C4-2B (cell line): ENCODE data around the gene ESRRB.

Source experiments
- H3K27ac ChIP-seq: fragments of 450-650 bp; 2 replicates; pipeline ENCODE4 v1.5.1; 2017
- CTCF ChIP-seq: fragments of 450-650 bp; conservative IDR thresholded peaks from 2 replicates; pipeline ENCODE4 v1.5.1; 2017; ENCODE audit warnings: mild to moderate bottlenecking
- ZFX ChIP-seq: fragments of 450-650 bp; IDR thresholded peaks from 2 replicates; pipeline ENCODE4 v1.6.1; 2017

Gene ESRRB

GRCh38 chr14:76498463-76498935 lies 122.6 kb downstream of the ESRRB start:
- TF ChIP-seq CTCF (no peak), ZFX (no peak)
- no peak overlapping the region for H3K27ac ChIP-seq

GRCh38 chr14:76498976-76499375 lies 123.0 kb downstream of the ESRRB start:
- TF ChIP-seq ZFX (no peak), CTCF (no peak)
- no peak overlapping the region for H3K27ac ChIP-seq

GRCh38 chr14:76499399-76499798 lies 123.5 kb downstream of the ESRRB start:
- no peak overlapping the region for H3K27ac ChIP-seq
- TF ChIP-seq CTCF: no peak
- no peak for TF ChIP-seq ZFX

DNA sequence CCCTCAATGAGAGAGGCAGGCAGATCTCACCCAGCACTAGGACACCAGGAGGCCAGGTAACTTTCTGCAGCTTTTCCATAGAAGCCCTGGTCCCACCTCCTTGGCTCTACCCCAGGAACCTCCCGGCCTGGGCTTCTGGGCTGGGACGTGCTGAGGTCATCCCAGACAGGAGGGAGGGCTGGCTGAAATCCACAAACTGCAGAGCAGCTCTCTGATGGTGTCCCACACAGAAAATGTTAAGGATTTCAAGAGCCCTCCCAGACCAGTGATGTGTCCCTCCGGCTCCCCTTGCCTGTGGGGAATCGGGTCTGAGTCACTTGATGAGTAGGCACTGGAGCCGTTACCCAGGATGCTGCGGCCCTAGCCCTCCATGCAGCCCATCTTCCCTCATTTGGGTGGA lies 124.1 kb downstream of the ESRRB start:
- H3K27ac ChIP-seq: no peak overlapping the region
- TF ChIP-seq ZFX: no peak
- TF ChIP-seq CTCF: no peak

DNA sequence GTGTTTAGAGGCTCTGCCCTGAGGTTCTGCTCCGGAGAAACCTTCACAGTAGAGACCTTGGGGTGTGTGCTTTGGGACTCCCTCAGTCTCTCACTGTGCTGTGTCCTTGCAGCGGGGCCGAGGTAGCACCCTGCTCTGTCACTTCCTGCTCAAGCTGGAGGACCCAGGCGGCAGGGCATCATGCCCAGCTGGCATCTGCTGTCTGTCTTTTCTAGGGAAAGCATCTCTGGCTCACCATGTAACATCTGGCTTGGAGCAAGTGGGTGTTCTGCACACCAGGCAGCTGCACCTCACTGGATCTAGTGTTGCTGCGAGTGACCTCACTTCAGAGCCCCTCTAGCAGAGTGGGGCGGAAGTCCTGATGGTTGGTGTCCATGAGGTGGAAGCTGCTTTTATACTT lies 124.5 kb downstream of the ESRRB start:
- no peak overlapping the region for H3K27ac ChIP-seq
- TF ChIP-seq ZFX (no peak), CTCF (no peak)

GRCh38 chr14:76501156-76501720 lies 125.3 kb downstream of the ESRRB start:
- no peak for TF ChIP-seq CTCF
- H3K27ac ChIP-seq: no peak overlapping the region

- no peak overlapping the region for H3K27ac ChIP-seq
- TF ChIP-seq CTCF (no peak), ZFX (no peak)
These were observed 126.3 kb downstream of the ESRRB start for GRCh38 chr14:76502219-76502618.
